GM23338 (cell line): ENCODE data around the gene INPP5A.

Experiments used
- CREB1 ChIP-seq: fragments of 250-450 bp; sonication (Bioruptor Pico); IDR thresholded peaks from 2 replicates; pipeline ENCODE4 v1.5.0; 2020; ENCODE audit warnings: low read depth, mild to moderate bottlenecking, moderate library complexity
- CTCF ChIP-seq, 2 experiments: fragments of 200-600 bp in 1 of 2; sonication (generic) in 1 of 2; conservative IDR thresholded peaks; 2 replicates each; pipeline versions ENCODE4 v1.5.1 to v1.6.1; 2016 to 2017; ENCODE audit warnings: antibody characterized with exemption in 2 of 2, low read depth in 2 of 2, mild to moderate bottlenecking in 2 of 2, moderate library complexity in 1 of 2
- EZH2 ChIP-seq: fragments of 200-600 bp; sonication (generic); IDR thresholded peaks from one replicate; pipeline ENCODE4 v1.8.0; 2017; ENCODE audit warnings: antibody characterized with exemption, mild to moderate bottlenecking, low read depth; ENCODE audit not compliant: unreplicated experiment
- EZH2phosphoT487 ChIP-seq: fragments of 200-600 bp; sonication (generic); IDR thresholded peaks from one replicate; pipeline ENCODE4 v1.8.1; 2018; ENCODE audit warnings: antibody characterized with exemption; ENCODE audit not compliant: unreplicated experiment
- JUNB ChIP-seq: IDR thresholded peaks from one replicate; pipeline ENCODE4 v1.6.1; 2016; ENCODE audit warnings: antibody characterized with exemption; ENCODE audit not compliant: unreplicated experiment
- NANOG ChIP-seq: IDR thresholded peaks from 2 replicates; pipeline ENCODE4 v1.6.1; 2016; ENCODE audit warnings: antibody characterized with exemption, borderline replicate concordance
- POLR2AphosphoS5 ChIP-seq: IDR thresholded peaks from 2 replicates; pipeline ENCODE4 v1.6.1; 2016; ENCODE audit warnings: antibody characterized with exemption, low read depth
- REST ChIP-seq: IDR thresholded peaks from one replicate; pipeline ENCODE4 v1.6.1; 2018; ENCODE audit warnings: antibody characterized with exemption; ENCODE audit not compliant: unreplicated experiment
- ZNF114 ChIP-seq: fragments of 250-450 bp; sonication (Bioruptor Pico); IDR thresholded peaks from 2 replicates; pipeline ENCODE4 v1.5.0; 2020; ENCODE audit warnings: mild to moderate bottlenecking, moderate library complexity

- no peak for TF ChIP-seq EZH2
- TF ChIP-seq CTCF (conservative IDR thresholded peaks at IDR 0.05; ENCODE audit: low read depth in 2 of 2): no peak
- TF ChIP-seq EZH2phosphoT487: no peak
- no peak for TF ChIP-seq POLR2AphosphoS5
- TF ChIP-seq JUNB: no peak
- no peak for TF ChIP-seq REST
- no peak for TF ChIP-seq NANOG
- no peak for TF ChIP-seq CREB1 (CRISPR knock-in tag)
- TF ChIP-seq ZNF114 (CRISPR knock-in tag): no peak
These were observed 170.9 kb downstream of the INPP5A start for GRCh38 chr10:132708441-132708840.
